NCI-H82 (cell line): ENCODE data around the gene METAP1D.
"Not testable (repeated sequence)": the region's sequence is repeated elsewhere in the genome, so short reads cannot be mapped to it uniquely, and the experiment has no call there.

Experiments
- DNase-seq: peaks from one replicate; lab custom pipeline; 2025; lab: John Stamatoyannopoulos, UW

The METAP1D gene

DNA sequence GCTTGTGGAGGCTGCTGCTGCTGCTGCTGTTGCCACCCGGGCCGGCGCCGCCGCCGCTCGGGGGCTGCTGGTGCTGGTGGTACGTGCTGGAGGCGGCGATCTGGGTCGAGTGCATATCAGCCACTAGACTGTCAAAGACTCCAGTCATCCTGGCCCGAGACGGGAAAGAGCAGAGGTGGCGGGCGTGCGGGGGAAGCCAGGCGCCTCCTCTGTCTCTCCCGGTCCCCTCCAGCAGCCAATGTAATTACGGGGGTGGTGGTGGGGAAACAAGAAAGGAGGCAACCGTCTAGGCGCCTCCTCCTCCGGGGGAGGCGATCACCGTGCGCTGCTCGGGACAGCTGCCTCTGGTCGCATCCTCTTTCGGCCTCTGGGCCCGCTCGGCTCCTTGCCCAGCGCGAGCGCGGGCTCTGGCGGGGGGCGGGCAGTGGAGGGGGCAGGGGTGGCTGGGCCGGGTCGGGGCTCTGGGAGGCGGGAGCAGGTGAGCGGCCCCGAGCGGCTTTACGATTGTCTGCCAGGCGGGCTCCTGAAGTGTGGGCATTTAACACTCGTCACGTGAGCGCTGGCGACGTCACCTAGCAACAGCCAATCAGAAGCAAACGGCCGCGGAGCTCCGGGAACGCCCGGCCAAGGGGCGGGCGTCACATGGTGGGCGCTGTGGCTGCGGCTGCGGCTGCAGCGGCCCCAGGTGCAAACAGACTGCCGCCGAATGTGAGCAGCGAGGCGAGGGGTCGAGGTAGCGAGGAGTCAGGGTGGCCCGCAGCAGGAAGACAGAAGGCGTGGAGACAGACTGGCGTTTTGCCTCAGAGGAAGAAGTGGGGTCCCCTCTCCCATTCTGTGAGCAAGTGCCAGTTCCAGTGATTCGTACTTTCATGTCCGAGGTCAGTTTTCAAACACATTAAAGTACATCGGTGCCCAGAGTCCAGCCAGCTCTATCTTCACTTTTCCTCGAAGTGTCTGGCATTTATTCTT is 102.9 kb downstream of the METAP1D start, which contains the start of gene DLX2:
DLX2 (minus strand) TSS at position 510 of the 969 bp plus-strand sequence; CDS start at position 148, 362 bp downstream.
- peak; percentile 97 for DNase-seq

DNA sequence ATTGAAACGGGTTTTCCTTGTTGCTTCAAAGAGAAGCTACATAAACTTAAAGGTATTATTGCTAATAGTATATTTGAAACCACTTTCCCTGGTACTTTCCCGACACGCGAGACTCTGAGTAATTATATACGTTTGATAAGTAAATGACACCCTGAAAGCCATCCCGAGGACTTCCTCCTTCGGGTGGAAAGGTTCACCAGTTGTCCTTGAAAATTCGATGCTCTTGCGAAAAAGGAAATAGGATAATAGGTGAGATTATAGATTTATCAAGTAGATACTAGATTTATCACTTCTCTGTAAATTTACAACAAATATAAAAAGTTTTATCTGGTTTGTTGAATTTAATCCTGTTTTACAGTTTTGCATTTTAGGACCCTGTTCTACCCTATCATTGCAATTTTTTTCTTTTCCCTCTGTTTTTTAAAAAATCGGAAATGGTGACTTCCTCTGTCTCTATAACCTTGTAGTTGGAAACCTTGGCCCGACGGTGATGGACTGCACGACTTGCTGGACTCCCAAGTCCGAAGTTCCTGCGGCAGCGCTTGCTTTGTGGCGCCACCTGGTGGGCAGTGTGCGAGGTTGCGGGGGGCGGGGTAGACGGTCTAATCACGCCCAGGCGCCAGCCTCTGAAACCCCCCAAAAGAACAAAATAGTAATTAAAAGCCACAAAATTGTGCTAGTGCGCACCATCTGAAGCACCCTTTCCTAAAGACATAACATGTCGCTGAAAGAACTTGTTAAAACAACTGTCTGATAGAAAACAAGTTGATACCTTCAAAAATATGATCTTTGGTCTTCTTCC is 103.9 kb downstream of the METAP1D start:
- peak; percentile 87 for DNase-seq

GRCh38 chr2:172105471-172106107 is 105.8 kb downstream of the METAP1D start:
- no peak for DNase-seq

- peak; percentile 78 for DNase-seq
These were observed 106.6 kb downstream of the METAP1D start for GRCh38 chr2:172106108-172106961.

DNA sequence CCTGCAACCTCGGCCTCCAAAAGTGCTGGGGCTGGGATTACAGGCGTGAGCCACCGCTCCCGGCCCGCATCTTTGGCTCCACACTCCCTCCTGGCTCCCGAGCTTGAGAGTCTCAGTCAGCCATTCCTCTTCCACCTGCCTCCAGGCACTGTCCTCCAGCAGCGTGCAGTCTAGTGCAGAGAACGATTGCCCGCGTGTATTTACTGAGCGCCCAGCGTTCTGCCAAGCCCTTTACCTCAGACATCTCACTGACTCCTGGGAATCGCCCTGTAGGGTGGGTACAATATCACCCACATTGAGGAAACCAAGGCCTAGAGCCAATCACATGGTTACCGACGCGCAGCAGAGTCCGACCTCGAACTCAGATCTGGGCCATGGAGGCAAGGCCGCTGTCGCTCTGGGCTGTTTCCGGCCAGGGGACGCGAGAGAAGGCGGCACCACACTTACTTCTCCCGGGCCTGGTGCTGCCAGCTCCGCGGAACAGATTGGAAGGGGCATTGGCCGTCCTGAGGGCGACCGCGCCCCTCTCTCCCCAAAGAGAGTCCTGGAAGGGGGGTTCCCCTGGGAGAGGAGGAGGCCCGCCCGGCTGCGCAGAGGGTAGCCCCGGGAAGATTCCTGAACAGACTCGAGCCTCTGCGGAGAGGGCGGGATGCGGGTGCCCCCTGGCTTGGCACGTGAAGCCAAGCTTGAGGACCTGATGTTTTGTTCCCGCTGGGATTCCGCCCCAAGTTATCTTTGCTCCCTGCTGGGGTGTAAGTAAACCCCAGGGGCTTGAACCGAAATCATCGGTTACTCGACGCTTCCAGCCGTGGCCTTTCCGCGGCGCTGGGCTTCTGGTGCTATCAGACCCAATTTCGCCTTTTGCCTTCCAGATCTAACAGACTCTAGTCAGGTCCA is 108.2 kb downstream of the METAP1D start:
- DNase-seq: no peak

DNA sequence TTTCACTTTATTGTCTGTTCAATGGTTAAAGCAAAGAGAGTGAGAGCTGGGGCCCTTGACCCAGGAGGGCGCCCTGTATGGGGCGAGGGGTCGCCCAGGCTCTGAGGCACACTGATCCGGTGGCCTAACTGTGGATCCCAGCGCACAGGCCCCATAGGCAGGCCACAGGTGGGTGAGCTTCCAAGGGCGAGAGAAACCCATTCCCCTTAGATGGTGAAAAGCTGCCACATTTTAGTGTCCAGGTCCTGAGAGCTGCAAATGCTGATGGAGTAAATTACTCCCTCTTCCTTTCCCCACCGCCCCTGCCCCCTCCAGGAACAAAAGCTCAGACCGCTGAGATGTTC is 108.8 kb downstream of the METAP1D start:
- DNase-seq: no peak

GRCh38 chr2:172109256-172109987 is 109.7 kb downstream of the METAP1D start:
- DNase-seq: no peak

- no peak for DNase-seq
These were observed 110.4 kb downstream of the METAP1D start for GRCh38 chr2:172109988-172110811.

DNA sequence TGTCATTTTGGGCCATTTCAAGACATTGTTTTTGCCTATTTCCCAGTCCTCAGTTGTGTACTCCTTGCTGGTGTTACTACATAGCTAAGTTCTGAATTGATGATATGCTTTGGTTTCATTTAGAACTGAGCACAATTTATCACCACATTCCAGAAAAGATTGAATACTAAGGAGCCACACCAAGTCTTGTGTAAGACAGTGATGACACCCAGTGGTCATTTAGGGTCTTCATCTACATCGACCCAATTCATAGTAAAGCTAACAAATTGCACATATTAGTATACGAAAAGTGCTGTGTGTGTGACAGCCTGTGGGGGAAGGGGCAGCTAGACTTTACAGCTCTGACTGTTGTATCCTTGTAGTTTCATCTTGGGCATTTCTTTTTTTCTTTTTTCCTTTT is 113.9 kb downstream of the METAP1D start:
- peak; percentile 62 for DNase-seq

- DNase-seq: not testable (repeated sequence)
These were observed 114.4 kb downstream of the METAP1D start for GRCh38 chr2:172114176-172114575.

DNA sequence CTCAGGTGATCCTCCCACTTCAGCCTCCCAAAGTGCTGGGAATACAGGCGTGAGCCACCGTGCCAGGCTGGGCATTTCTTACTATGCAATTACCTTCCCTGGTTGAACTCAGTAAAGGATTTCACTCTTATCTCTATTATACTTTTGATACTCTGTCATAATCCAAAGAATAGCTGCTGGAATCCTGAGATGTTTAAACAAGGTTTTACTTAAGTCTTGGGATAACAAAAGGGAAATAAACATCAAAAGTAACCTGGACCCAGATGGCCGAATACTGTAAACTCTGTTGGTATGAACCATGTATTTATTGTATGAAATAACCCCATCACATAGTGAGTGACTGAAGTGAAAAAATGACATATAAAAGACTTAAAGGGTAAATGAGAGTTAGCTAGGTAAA is 114.8 kb downstream of the METAP1D start:
- DNase-seq: no peak

- DNase-seq: no peak
These were observed 116.4 kb downstream of the METAP1D start for GRCh38 chr2:172116107-172116506.

DNA sequence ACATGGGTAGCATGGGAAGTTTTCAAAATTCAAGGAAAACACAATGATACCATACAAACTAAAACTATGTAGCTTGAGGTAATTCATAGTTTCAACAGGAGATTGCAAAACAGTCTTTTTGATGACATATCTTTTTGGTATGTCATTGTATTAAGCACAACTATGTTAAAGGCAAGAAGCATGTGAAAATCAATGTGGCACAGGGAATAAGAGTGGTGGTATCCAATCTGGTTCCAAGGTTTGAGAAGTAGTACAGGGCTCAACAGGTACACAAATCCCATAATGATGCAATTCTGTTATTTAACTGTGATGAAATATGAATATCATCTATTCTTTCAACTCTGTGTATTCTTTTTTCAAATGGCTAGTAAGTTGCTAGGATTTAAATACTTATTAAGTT is 119.3 kb downstream of the METAP1D start:
- DNase-seq: no peak

- DNase-seq: no peak
These were observed 120.4 kb downstream of the METAP1D start for GRCh38 chr2:172120118-172120517.

DNA sequence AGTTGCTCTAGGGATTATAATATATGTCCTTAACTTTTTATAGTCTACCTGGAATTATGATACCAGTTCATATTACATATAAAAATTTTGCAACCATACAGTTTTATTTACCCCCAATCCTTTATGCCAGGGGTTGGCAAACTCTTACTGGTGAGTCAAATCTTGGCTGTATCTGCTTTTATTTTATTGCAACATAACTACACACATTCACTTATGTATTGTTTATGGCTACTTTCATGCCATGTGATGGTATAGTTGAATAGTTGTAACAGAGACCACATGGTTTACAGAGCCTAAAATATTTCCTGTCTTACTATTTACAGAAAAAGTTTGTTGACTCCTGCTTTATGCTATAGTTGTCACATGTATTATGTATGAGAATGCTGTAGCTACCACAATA is 128.7 kb downstream of the METAP1D start:
- DNase-seq: no peak

GRCh38 chr2:172129404-172129803 is 129.7 kb downstream of the METAP1D start:
- no peak for DNase-seq
